Measurements from ENCODE around the gene AKAP13. TPM values are rescaled to one million over a fixed set of nuclear protein-coding genes. Genes with fewer than 3 reads are reported as not detected.

AKAP13 gene
- total RNA-seq, 4 donors from 2014 or later, result 131 to 265 (median 224) TPM

DNA sequence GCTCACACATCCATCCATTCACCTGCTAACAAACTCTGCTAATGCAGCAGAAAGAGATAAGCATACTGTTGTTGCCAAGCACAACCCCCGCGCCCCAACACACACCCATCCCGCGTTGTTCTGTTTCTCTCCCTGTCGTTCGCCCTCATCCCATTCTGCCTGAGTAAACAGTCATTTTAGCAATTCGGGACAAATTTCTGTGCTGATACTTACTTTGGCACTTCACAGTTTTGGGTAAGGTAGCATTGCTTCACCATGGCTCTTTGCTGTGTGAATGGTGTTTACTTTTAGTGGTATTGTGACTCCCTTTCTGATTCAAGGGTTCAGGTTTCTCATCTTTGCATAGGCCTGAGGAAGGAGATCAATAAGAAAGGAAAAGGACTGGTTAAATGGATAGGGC lies 149.7 kb downstream of the AKAP13 start:
- TF ChIP-seq, protein P1, sequence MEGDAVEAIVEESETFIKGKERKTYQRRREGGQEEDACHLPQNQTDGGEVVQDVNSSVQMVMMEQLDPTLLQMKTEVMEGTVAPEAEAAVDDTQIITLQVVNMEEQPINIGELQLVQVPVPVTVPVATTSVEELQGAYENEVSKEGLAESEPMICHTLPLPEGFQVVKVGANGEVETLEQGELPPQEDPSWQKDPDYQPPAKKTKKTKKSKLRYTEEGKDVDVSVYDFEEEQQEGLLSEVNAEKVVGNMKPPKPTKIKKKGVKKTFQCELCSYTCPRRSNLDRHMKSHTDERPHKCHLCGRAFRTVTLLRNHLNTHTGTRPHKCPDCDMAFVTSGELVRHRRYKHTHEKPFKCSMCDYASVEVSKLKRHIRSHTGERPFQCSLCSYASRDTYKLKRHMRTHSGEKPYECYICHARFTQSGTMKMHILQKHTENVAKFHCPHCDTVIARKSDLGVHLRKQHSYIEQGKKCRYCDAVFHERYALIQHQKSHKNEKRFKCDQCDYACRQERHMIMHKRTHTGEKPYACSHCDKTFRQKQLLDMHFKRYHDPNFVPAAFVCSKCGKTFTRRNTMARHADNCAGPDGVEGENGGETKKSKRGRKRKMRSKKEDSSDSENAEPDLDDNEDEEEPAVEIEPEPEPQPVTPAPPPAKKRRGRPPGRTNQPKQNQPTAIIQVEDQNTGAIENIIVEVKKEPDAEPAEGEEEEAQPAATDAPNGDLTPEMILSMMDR (IDR thresholded peaks at IDR 0.05; ENCODE audit: low read depth), result no peak

DNA sequence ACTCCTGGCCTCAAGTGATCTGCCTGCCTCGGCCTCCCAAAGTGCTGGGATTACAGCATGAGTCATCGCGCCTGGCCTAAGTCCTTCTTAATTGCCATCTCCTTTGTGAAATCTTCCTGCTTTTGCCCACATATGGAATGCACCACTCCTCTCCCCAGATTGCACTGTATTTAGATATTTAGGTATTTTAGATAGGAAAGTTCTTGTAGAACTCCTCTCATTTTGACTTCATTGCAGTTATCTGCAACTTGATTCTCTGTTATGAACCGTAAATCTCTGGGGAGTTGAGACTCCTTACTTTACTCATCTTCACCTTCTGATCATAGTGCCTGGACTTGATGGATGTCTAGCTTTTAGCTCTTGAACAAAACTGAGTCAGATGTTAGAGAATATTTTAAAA lies 150.7 kb downstream of the AKAP13 start:
- TF ChIP-seq, protein P1 (IDR thresholded peaks at IDR 0.05; ENCODE audit: low read depth), result no peak

DNA sequence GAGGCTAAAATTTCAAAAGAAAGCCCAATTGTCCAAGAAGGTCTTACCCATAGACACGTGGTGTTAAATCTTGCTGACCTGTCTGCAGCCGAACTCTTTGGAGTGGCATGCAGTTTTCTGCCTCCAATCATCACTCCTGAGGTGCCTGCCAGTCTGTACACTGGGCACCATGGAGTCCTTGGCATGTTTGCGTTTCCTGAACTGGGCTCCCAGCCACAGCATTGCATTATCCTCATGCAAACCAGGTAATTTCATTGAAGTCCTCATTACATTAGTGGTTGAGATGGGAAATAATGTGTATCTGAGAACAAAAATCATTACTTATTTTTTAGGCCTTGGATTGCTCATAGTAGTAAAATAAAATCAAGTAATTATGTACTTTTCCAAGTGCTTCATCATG lies 152.3 kb downstream of the AKAP13 start:
- TF ChIP-seq, protein P1 (IDR thresholded peaks at IDR 0.05; ENCODE audit: low read depth), result no peak

DNA sequence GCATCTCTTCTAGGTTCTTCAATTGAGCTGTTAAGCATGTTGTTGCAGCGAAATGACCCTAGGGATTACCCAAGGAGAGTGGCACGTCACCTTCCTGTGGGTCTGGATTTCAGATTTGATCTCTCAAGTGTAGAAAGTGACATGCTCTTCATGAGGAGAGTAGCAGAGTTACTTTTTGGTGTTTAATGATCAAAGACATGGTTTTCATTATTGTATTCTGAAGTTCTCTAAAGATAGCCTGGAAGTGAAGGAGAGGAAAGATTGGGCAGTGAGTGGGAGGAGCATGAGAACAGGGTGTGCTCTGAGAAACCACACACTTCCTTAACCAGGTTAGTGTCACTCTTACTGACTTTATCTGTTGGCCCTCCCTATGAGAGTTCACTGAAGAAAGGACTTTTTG lies 153.6 kb downstream of the AKAP13 start:
- TF ChIP-seq, protein P1 (IDR thresholded peaks at IDR 0.05; ENCODE audit: low read depth), result no peak

DNA sequence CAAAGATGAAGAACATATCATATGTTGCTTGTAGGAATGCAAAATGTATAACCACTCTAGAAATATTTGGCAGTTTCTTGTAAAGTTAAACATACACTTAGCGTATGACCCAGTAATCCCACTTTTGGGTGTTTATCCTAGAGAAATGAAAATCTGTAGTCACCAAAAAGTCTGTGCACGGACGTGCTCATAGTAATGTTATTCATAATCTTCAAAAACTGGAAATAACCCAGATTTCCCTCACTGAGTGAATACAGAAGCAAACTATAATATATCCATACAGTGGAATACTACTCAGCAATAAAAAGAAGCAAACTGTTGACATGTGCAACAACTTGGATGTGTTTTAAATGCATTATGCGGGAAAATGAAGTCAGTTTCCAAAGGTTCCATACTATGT lies 155.9 kb downstream of the AKAP13 start:
- TF ChIP-seq, protein P1 (IDR thresholded peaks at IDR 0.05; ENCODE audit: low read depth), result no peak

DNA sequence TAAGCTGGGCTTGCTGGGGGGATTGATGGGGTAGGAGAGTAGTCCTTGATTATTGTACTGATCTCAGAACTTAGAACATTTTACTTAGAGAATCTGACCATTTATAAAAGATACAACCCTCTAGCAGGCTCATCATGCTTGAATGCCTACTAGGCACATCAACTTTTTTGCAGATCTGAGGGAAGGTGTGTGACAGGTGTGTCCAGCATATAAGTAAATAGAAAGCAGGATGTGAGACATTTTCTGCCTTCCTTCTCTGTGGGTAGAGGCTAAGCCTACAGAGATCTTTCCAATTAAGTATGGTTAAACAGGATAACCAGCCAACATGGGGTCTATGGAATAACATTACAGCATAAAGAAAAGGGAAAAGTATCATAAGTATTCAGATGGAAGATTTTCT lies 159.1 kb downstream of the AKAP13 start:
- TF ChIP-seq, protein P1 (IDR thresholded peaks at IDR 0.05; ENCODE audit: low read depth), result no peak

DNA sequence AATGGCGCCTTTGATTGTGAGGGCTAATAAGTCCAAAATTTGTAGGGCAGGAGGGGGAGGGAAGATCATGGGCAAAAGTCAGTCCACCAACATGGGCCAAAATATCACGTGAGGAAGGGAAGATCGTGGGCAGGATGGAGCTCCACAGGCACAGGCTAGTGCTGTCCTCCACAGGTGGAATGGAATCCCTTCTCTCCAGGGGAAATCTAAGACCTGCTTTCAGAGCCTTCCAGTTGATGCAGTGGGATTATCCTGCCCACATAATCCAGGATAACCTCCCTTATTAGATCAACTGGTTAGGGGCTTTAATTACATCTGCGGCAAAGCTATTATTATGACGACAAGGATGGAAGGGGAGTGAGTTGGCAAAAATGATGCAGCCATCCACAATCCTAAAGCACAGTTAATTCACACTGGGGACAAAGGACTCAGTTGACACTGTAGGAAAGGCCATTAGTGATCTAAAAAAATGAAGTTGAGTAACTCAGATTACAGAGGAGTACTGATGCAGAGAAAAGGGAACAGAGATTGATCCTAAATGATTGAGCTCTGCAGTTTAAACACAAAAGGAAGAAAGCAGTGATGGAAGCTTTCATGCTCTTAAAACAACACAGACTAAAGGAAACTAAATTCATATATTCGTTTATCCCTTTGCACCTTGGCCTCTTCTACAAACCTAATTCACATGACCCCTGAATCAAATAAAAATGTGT lies 159.8 kb downstream of the AKAP13 start:
- TF ChIP-seq, protein P1 (IDR thresholded peaks at IDR 0.05; ENCODE audit: low read depth), result no peak
